H9 (cell line): ENCODE data around the gene CTU1. TPM values are rescaled to one million over a fixed set of nuclear protein-coding genes. Genes with fewer than 3 reads are reported as not detected.

Experiments used
- DNase-seq: peaks from one replicate; pipeline ENCODE4 v3.0.0-alpha.2; 2017
- H2AFZ ChIP-seq: one replicate; pipeline ENCODE4 v1.6.1; 2013; ENCODE audit warnings: mild to moderate bottlenecking, low read length, control low read depth, moderate library complexity
- H2AK5ac ChIP-seq: 2 replicates; pipeline ENCODE4 v1.6.1; 2013; ENCODE audit warnings: low read length, control low read depth, mixed read lengths; ENCODE audit not compliant: insufficient read length
- H2BK120ac ChIP-seq: one replicate; pipeline ENCODE4 v1.6.1; 2013; ENCODE audit warnings: low read depth, mild to moderate bottlenecking, low read length, control low read depth, inconsistent platforms; ENCODE audit not compliant: poor library complexity, severe bottlenecking
- H2BK12ac ChIP-seq: 2 replicates; pipeline ENCODE4 v1.6.1; 2013; ENCODE audit warnings: low read length, control low read depth, mixed read lengths, low read depth; ENCODE audit not compliant: insufficient read length
- H2BK15ac ChIP-seq: 2 replicates; pipeline ENCODE4 v1.6.1; 2013; ENCODE audit warnings: low read depth, low read length, control low read depth
- H2BK20ac ChIP-seq: one replicate; pipeline ENCODE4 v1.6.1; 2013; ENCODE audit warnings: low read depth, mild to moderate bottlenecking, low read length, control low read depth, inconsistent platforms; ENCODE audit not compliant: poor library complexity, severe bottlenecking
- H2BK5ac ChIP-seq: 2 replicates; pipeline ENCODE4 v1.6.1; 2013; ENCODE audit warnings: low read length, control low read depth, mixed read lengths; ENCODE audit not compliant: insufficient read length
- H3K14ac ChIP-seq: 2 replicates; pipeline ENCODE4 v1.6.1; 2013; ENCODE audit warnings: low read length, control low read depth; ENCODE audit not compliant: insufficient read depth
- H3K18ac ChIP-seq: 2 replicates; pipeline ENCODE4 v1.6.1; 2013; ENCODE audit warnings: low read depth, mild to moderate bottlenecking, mixed read lengths, low read length, control low read depth; ENCODE audit not compliant: insufficient read length
- H3K23ac ChIP-seq: 2 replicates; pipeline ENCODE4 v1.6.1; 2013; ENCODE audit warnings: low read length, control low read depth, mixed read lengths, low read depth; ENCODE audit not compliant: insufficient read length
- H3K23me2 ChIP-seq: 2 replicates; pipeline ENCODE4 v1.6.1; 2013; ENCODE audit warnings: low read depth, mild to moderate bottlenecking, mixed read lengths, low read length, control low read depth; ENCODE audit not compliant: insufficient read length, poor library complexity, severe bottlenecking
- H3K27ac ChIP-seq: 2 replicates; pipeline ENCODE4 v1.5.1; 2013; ENCODE audit warnings: low read length, control low read depth, mixed read lengths, low read depth; ENCODE audit not compliant: insufficient read length
- H3K27me3 ChIP-seq: 2 replicates; pipeline ENCODE4 v1.6.1; 2013; ENCODE audit warnings: low read length, control low read depth, inconsistent platforms; ENCODE audit not compliant: insufficient read depth
- H3K4ac ChIP-seq: 2 replicates; pipeline ENCODE4 v1.6.1; 2013; ENCODE audit warnings: low read depth, mild to moderate bottlenecking, control low read depth, inconsistent platforms, low read length, moderate library complexity
- H3K4me1 ChIP-seq: 2 replicates; pipeline ENCODE4 v1.6.1; 2013; ENCODE audit warnings: low read length, control low read depth, inconsistent platforms; ENCODE audit not compliant: insufficient read depth
- H3K4me2 ChIP-seq: 2 replicates; pipeline ENCODE4 v1.6.1; 2013; ENCODE audit warnings: low read length, control low read depth, mixed read lengths; ENCODE audit not compliant: insufficient read length, insufficient read depth
- H3K56ac ChIP-seq: 2 replicates; pipeline ENCODE4 v1.6.1; 2013; ENCODE audit warnings: low read depth, mild to moderate bottlenecking, mixed read lengths, low read length, control low read depth; ENCODE audit not compliant: insufficient read length
- H3K79me1 ChIP-seq: 2 replicates; pipeline ENCODE4 v1.6.1; 2013; ENCODE audit warnings: low read depth, mild to moderate bottlenecking, moderate library complexity, low read length, control low read depth, inconsistent platforms; ENCODE audit not compliant: insufficient read depth, poor library complexity, severe bottlenecking
- H3K79me2 ChIP-seq: 2 replicates; pipeline ENCODE4 v1.6.1; 2013; ENCODE audit warnings: low read length, control low read depth, inconsistent platforms; ENCODE audit not compliant: insufficient read depth
- H3K9ac ChIP-seq: 2 replicates; pipeline ENCODE4 v1.6.1; 2013; ENCODE audit warnings: low read length, control low read depth, mixed read lengths; ENCODE audit not compliant: insufficient read length; ENCODE audit errors: extremely low read depth
- H3K9me3 ChIP-seq: one replicate; pipeline ENCODE4 v1.6.1; 2013; ENCODE audit warnings: low read depth, low read length, inconsistent platforms; ENCODE audit not compliant: control insufficient read depth
- H3T11ph ChIP-seq: one replicate; pipeline ENCODE4 v1.6.1; 2013; ENCODE audit warnings: mild to moderate bottlenecking, low read length, control low read depth, inconsistent platforms
- H4K20me1 ChIP-seq: one replicate; pipeline ENCODE4 v1.6.1; 2013; ENCODE audit not compliant: control insufficient read depth, insufficient read length, insufficient read depth
- H4K5ac ChIP-seq: 2 replicates; pipeline ENCODE4 v1.6.1; 2013; ENCODE audit warnings: low read depth, mild to moderate bottlenecking, mixed read lengths, low read length, control low read depth; ENCODE audit not compliant: insufficient read length
- H4K8ac ChIP-seq: replicated peaks from 2 replicates; pipeline ENCODE4 v1.6.1; 2013; ENCODE audit warnings: low read length, control low read depth, mixed read lengths, low read depth; ENCODE audit not compliant: insufficient read length
- H4K91ac ChIP-seq: 2 replicates; pipeline ENCODE4 v1.6.1; 2013; ENCODE audit warnings: low read depth, mild to moderate bottlenecking, moderate library complexity, mixed read lengths, low read length, control low read depth; ENCODE audit not compliant: insufficient read length
- H3K27ac Mint-ChIP-seq, 3 experiments: 2 replicates in 2 of 3; 3 replicates in 1 of 3; pipeline ENCODE4 v1.8.0; 2020 to 2021; ENCODE audit warnings: mixed read lengths in 3 of 3, mild to moderate bottlenecking in 1 of 3, moderate library complexity in 1 of 3
- H3K27me3 Mint-ChIP-seq: 2 replicates; pipeline ENCODE4 v1.8.0; 2021; ENCODE audit warnings: low read depth, mild to moderate bottlenecking, moderate library complexity, mixed read lengths
- H3K36me3 Mint-ChIP-seq, 3 experiments: 2 replicates in 2 of 3; 3 replicates in 1 of 3; pipeline ENCODE4 v1.8.0; 2020 to 2021; ENCODE audit warnings: low read depth in 3 of 3, mixed read lengths in 3 of 3; ENCODE audit not compliant: insufficient read depth in 1 of 3
- H3K4me1 Mint-ChIP-seq, 2 experiments: 2 replicates each; pipeline ENCODE4 v1.8.0; 2020; ENCODE audit warnings: mixed read lengths in 2 of 2
- H3K4me3 Mint-ChIP-seq, 2 experiments: 2 replicates in 1 of 2; 3 replicates in 1 of 2; pipeline ENCODE4 v1.8.0; 2020 to 2021; ENCODE audit warnings: mild to moderate bottlenecking in 2 of 2, mixed read lengths in 2 of 2, moderate library complexity in 1 of 2
- H3K9me3 Mint-ChIP-seq, 2 experiments: 2 replicates in 1 of 2; 3 replicates in 1 of 2; pipeline ENCODE4 v1.8.0; 2020; ENCODE audit warnings: mild to moderate bottlenecking in 2 of 2, mixed read lengths in 2 of 2, moderate library complexity in 1 of 2
- CTCF ChIP-seq: fragments of 200-600 bp; sonication (generic); conservative IDR thresholded peaks from 3 replicates; pipeline ENCODE4 v1.8.0; 2021; ENCODE audit warnings: antibody characterized with exemption, mild to moderate bottlenecking
- WGBS: extraction: QIAGEN DNeasy Blood & Tissue Kit; methylation state at CpG from one replicate; pipeline ENCODE4 v1.1.7; 2013; ENCODE audit warnings: missing lambda C conversion rate, low lambda C conversion rate, mixed read lengths; ENCODE audit not compliant: insufficient read length; ENCODE audit errors: extremely low coverage; 5-methylcytosine and 5-hydroxymethylcytosine counted together
- total RNA-seq: library from RNA; stranded (reverse); gene quantifications from 2 replicates; pipeline ENCODE4 v1.2.1, GENCODE V29; 2021

CTU1 gene
- total RNA-seq, 1 experiment from 2014 or later = 8.8 TPM

GRCh38 chr19:51122112-51122981, 14.1 kb upstream of the CTU1 start:
- Histone ChIP-seq H3K27me3 (no peaks in the 10 kb centered on the region), H4K8ac (no peak overlapping the region), H3K4me1 (no peaks in the 10 kb centered on the region), H2AK5ac (no peak overlapping the region), H3K79me1 (no peaks in the 10 kb centered on the region), H3K23ac (no peak overlapping the region), H3K18ac (no peak overlapping the region), H3K9me3 (no peaks in the 10 kb centered on the region), H2BK5ac (no peak overlapping the region), H4K20me1 (no peaks in the 10 kb centered on the region), H2AFZ (no peak overlapping the region), H2BK120ac (no peak overlapping the region), H3K27ac (no peak overlapping the region), H3K4ac (no peak overlapping the region), H3T11ph (no peak overlapping the region), H3K56ac (no peak overlapping the region), H2BK12ac (no peak overlapping the region), H4K5ac (no peak overlapping the region), H3K79me2 (no peaks in the 10 kb centered on the region), H2BK20ac (no peak overlapping the region), H3K9ac (no peak overlapping the region), H3K23me2 (no peaks in the 10 kb centered on the region), H3K14ac (peak overlapping the region; percentile 48; the same call in 1 of the 2 replicates), H3K4me2 (no peak overlapping the region), H4K91ac (no peak overlapping the region), H2BK15ac (no peak overlapping the region)
- peaks cover 14% of the 10 kb centered on the region for H3K27me3 Mint-ChIP-seq
- H3K4me1 Mint-ChIP-seq = peaks cover 5 to 8% of the 10 kb centered on the region in 2 experiments; a peak in 3 of 4 replicates
- no CpG with 5 or more reads among the region's 22 CpGs for WGBS
- no peak overlapping the region for H3K4me3 Mint-ChIP-seq
- no peak for DNase-seq
- TF ChIP-seq CTCF = no peak
- H3K27ac Mint-ChIP-seq = no peak overlapping the region
- no peaks in the 10 kb centered on the region for H3K36me3 Mint-ChIP-seq
- no peaks in the 10 kb centered on the region for H3K9me3 Mint-ChIP-seq
